HepG2 (cell line): ENCODE measurements around the gene LRRIQ4. TPM values are rescaled to one million over a fixed set of nuclear protein-coding genes. Genes with fewer than 3 reads are reported as not detected.
A peak's percentile ranks its signal among the peaks of the same experiment; 100 is the strongest.

Experiments
- CEBPG ChIP-seq: IDR thresholded peaks from 2 replicates; pipeline ENCODE4 v1.6.1; 2016
- CHD2 ChIP-seq: IDR thresholded peaks from 2 replicates; pipeline ENCODE4 v1.6.1; 2011; ENCODE audit warnings: low read depth, low read length, improper control_type of control experiment
- FOXC1 ChIP-seq: sonication (generic); formaldehyde crosslinking; IDR thresholded peaks from 2 replicates; pipeline ENCODE4 v1.8.0; 2022; ENCODE audit warnings: mild to moderate bottlenecking, missing genetic modification reagents, borderline replicate concordance
- FUBP1 ChIP-seq: sonication (generic); formaldehyde crosslinking; IDR thresholded peaks from 2 replicates; pipeline ENCODE4 v1.5.1; 2020; ENCODE audit warnings: missing genetic modification reagents, mild to moderate bottlenecking, borderline replicate concordance
- KDM5B ChIP-seq: sonication (generic); formaldehyde crosslinking; IDR thresholded peaks from 2 replicates; pipeline ENCODE4 v1.4.0; 2020; ENCODE audit warnings: missing genetic modification reagents, mild to moderate bottlenecking, borderline replicate concordance
- MNT ChIP-seq: fragments of 450-650 bp; IDR thresholded peaks from 2 replicates; pipeline ENCODE4 v1.6.1; 2016
- PTBP1 ChIP-seq: fragments of 200-400 bp; formaldehyde crosslinking; IDR thresholded peaks from 2 replicates; pipeline ENCODE4 v1.6.1; 2018; ENCODE audit warnings: low read length, low read depth; ENCODE audit not compliant: poor library complexity, severe bottlenecking
- TFAP4 ChIP-seq: sonication (generic); IDR thresholded peaks from 2 replicates; pipeline ENCODE4 v1.6.1; 2016; ENCODE audit warnings: low read depth, borderline replicate concordance
- ZNF180 ChIP-seq: sonication (generic); formaldehyde crosslinking; IDR thresholded peaks from 2 replicates; pipeline ENCODE4 v1.4.0; 2020; ENCODE audit warnings: low read depth, missing genetic modification reagents, borderline replicate concordance
- ZNF331 ChIP-seq: sonication (generic); formaldehyde crosslinking; IDR thresholded peaks from 2 replicates; pipeline ENCODE4 v1.4.0; 2020; ENCODE audit warnings: missing genetic modification reagents
- ZNF367 ChIP-seq: sonication (generic); formaldehyde crosslinking; IDR thresholded peaks from 2 replicates; pipeline ENCODE4 v1.4.0; 2020; ENCODE audit warnings: missing genetic modification reagents, borderline replicate concordance
- ZNF543 ChIP-seq: sonication (generic); formaldehyde crosslinking; IDR thresholded peaks from 2 replicates; pipeline ENCODE4 v1.4.0; 2020; ENCODE audit warnings: mild to moderate bottlenecking, missing genetic modification reagents
- polyA plus RNA-seq, 8 experiments: library from polyadenylated mRNA; depleted of rRNA in 3 of 8; stranded (reverse) in 7 of 8; unstranded in 1 of 8; fragments of >200 nt; fragmentation: Illumina TruSeq in 4 of 8; extraction: Trizol in 4 of 8; gene quantifications; 2 replicates each; pipeline versions ENCODE4 v1.2.1 to v1.2.3, GENCODE V29; 2011 to 2016; ENCODE audit warnings: low read depth in 4 of 8, missing spikeins in 1 of 8, mixed read lengths in 1 of 8; ENCODE audit not compliant: insufficient read depth in 1 of 8
- total RNA-seq, 5 experiments: library from RNA; depleted of rRNA; stranded (reverse); fragments of >200 nt; fragmentation: Illumina TruSeq; extraction: Trizol; gene quantifications; 2 replicates each; pipeline ENCODE4 v1.2.3, GENCODE V29; 2016; ENCODE audit warnings: low read depth in 1 of 5
- TF ChIP-seq, protein P1 (sequence below): sonication (generic); formaldehyde crosslinking; IDR thresholded peaks from 2 replicates; pipeline ENCODE4 v1.4.0; 2020; ENCODE audit warnings: missing genetic modification reagents, borderline replicate concordance
- TF ChIP-seq, protein P2 (sequence below): sonication (generic); formaldehyde crosslinking; IDR thresholded peaks from 2 replicates; pipeline ENCODE4 v1.4.0; 2020; ENCODE audit warnings: mild to moderate bottlenecking, missing genetic modification reagents
- TF ChIP-seq, protein P3 (sequence below): sonication (generic); formaldehyde crosslinking; conservative IDR thresholded peaks from 2 replicates; pipeline ENCODE4 v1.5.0; 2020; ENCODE audit warnings: missing genetic modification reagents

Gene LRRIQ4
- total and polyA plus RNA-seq, 2 of the 13 experiments (the other 11 are each of a cell fraction or from before 2014, with no cell fraction given) = not detected

DNA sequence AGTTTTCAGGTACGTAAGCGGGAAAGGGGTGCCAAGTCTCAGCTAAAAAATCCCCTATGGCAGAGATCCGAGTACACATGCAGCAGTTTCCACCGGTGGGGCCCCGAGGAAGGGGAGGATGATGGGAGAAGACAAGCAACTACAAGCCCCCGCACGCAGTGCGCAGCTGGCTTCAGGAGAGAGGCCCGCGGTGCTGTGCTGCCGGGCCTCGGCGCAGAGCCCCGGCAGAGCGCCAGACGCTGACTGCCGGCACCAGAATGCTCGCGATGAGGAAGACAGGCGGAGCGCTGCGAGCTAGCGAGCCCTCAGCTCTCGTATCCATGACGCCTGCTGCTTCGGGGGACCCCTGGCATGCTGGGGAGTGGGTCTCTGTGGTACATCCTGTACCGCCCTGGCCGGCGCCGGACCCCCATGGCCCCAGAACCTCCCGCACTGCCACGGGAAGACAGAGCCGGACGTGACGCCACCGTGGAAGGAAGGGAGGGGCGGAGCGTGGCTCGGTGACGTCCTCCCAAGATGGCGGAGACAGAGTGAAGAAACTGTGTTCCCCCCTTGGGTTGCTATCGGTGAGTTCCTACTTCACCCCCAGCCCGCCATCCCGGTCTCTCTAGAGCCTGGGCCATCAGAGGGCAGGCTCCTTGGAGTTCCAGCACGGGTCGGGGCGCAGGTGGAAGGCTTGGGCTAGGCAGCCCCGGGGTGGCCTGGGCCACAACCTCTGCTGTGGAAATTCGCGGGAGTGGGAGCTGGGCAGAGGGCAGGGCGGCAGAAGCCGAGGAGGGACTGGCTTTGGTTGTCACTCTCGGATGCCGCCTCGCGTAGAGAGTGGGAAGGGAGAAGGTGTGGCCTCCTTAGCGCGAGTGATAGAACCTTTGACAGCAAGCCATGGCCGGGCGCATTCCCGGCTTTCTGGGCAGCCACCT is 39.5 kb upstream of the LRRIQ4 start, which contains the start of gene MYNN (continued):
- TF ChIP-seq TFAP4 (no peak), ZNF180 (CRISPR knock-in tag) (0 out of 2 replicates have a peak, but pooled peaks have one; percentile 30), MNT (peak; percentile 21; the same call in 1 of the 2 replicates), PTBP1 (no peak), ZNF543 (CRISPR knock-in tag) (peak; percentile 74; the same call in 1 of the 2 replicates), KDM5B (CRISPR knock-in tag) (peak; percentile 96), ZNF367 (peak; percentile 89; the same call in 1 of the 2 replicates), FOXC1 (CRISPR knock-in tag) (peak; percentile 96), CHD2 (peak; percentile 34; the same call in 1 of the 2 replicates), FUBP1 (no peak), CEBPG (CRISPR knock-in tag) (peak; percentile 52; the same call in 1 of the 2 replicates), ZNF331 (peak; percentile 63)
- TF ChIP-seq, protein P1, sequence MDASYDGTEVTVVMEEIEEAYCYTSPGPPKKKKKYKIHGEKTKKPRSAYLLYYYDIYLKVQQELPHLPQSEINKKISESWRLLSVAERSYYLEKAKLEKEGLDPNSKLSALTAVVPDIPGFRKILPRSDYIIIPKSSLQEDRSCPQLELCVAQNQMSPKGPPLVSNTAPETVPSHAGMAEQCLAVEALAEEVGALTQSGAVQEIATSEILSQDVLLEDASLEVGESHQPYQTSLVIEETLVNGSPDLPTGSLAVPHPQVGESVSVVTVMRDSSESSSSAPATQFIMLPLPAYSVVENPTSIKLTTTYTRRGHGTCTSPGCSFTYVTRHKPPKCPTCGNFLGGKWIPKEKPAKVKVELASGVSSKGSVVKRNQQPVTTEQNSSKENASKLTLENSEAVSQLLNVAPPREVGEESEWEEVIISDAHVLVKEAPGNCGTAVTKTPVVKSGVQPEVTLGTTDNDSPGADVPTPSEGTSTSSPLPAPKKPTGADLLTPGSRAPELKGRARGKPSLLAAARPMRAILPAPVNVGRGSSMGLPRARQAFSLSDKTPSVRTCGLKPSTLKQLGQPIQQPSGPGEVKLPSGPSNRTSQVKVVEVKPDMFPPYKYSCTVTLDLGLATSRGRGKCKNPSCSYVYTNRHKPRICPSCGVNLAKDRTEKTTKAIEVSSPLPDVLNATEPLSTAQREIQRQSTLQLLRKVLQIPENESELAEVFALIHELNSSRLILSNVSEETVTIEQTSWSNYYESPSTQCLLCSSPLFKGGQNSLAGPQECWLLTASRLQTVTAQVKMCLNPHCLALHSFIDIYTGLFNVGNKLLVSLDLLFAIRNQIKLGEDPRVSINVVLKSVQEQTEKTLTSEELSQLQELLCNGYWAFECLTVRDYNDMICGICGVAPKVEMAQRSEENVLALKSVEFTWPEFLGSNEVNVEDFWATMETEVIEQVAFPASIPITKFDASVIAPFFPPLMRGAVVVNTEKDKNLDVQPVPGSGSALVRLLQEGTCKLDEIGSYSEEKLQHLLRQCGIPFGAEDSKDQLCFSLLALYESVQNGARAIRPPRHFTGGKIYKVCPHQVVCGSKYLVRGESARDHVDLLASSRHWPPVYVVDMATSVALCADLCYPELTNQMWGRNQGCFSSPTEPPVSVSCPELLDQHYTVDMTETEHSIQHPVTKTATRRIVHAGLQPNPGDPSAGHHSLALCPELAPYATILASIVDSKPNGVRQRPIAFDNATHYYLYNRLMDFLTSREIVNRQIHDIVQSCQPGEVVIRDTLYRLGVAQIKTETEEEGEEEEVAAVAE (CRISPR knock-in tag) = peak; percentile 71; the same call in 1 of the 2 replicates
- TF ChIP-seq, protein P2, sequence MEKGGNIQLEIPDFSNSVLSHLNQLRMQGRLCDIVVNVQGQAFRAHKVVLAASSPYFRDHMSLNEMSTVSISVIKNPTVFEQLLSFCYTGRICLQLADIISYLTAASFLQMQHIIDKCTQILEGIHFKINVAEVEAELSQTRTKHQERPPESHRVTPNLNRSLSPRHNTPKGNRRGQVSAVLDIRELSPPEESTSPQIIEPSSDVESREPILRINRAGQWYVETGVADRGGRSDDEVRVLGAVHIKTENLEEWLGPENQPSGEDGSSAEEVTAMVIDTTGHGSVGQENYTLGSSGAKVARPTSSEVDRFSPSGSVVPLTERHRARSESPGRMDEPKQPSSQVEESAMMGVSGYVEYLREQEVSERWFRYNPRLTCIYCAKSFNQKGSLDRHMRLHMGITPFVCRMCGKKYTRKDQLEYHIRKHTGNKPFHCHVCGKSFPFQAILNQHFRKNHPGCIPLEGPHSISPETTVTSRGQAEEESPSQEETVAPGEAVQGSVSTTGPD (CRISPR knock-in tag) = no peak
- TF ChIP-seq, protein P3, sequence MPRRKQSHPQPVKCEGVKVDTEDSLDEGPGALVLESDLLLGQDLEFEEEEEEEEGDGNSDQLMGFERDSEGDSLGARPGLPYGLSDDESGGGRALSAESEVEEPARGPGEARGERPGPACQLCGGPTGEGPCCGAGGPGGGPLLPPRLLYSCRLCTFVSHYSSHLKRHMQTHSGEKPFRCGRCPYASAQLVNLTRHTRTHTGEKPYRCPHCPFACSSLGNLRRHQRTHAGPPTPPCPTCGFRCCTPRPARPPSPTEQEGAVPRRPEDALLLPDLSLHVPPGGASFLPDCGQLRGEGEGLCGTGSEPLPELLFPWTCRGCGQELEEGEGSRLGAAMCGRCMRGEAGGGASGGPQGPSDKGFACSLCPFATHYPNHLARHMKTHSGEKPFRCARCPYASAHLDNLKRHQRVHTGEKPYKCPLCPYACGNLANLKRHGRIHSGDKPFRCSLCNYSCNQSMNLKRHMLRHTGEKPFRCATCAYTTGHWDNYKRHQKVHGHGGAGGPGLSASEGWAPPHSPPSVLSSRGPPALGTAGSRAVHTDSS (CRISPR knock-in tag) = peak; percentile 90; the same call in 1 of the 2 replicates
